Lower lobe of right lung (tissue), 2 donors: ENCODE results near the gene NOTCH4. TPM values are rescaled to one million over a fixed set of nuclear protein-coding genes. Genes with fewer than 3 reads are reported as not detected.
A peak's percentile ranks its signal among the peaks of the same experiment; 100 is the strongest.

Experiments used
- ATAC-seq, 2 donors: fragments of 200-7000 bp; cut with Tn5 transposase; one replicate each; pipeline ENCODE4 v1.9.1; 2020 to 2022; ENCODE audit warnings: mild to moderate bottlenecking in 2 of 2, moderate library complexity in 2 of 2
- DNase-seq: peaks from one replicate; pipeline ENCODE4 v3.0.0-alpha.2; 2020
- H3K27ac ChIP-seq: fragments of 200-600 bp; one replicate; pipeline ENCODE4 v1.8.0; 2022
- H3K27me3 ChIP-seq: fragments of 200-600 bp; one replicate; pipeline ENCODE4 v1.8.0; 2022; ENCODE audit warnings: low read depth
- H3K36me3 ChIP-seq: fragments of 200-600 bp; one replicate; pipeline ENCODE4 v1.8.0; 2022; ENCODE audit warnings: mild to moderate bottlenecking
- H3K4me1 ChIP-seq: fragments of 200-600 bp; one replicate; pipeline ENCODE4 v1.8.0; 2022
- H3K4me3 ChIP-seq: fragments of 200-600 bp; one replicate; pipeline ENCODE4 v1.8.0; 2022; ENCODE audit warnings: mild to moderate bottlenecking
- H3K9me3 ChIP-seq: fragments of 200-600 bp; one replicate; pipeline ENCODE4 v1.8.0; 2022
- intact Hi-C: fragments of 100-400 bp; cut with DNase I; formaldehyde crosslinking; loops from one replicate; pipeline ENCODE4 v1.11.0; 2022
- total RNA-seq: library from RNA; stranded (reverse); fragmentation: NEBNext Ultra II Directional; extraction: Animal tissue kit (Norgen Biotek cat#: 25700); gene quantifications from one replicate; pipeline ENCODE4 v1.2.1, GENCODE V29; 2021
- TF ChIP-seq, protein P1 (sequence below): fragments of 200-600 bp; IDR thresholded peaks from one replicate; pipeline ENCODE4 v1.8.0; 2022; ENCODE audit warnings: antibody characterized with exemption, mild to moderate bottlenecking
- donor health status: DM: no; HTN: yes; CAD: no; lungs with severe emphysema.

Gene NOTCH4
- total RNA-seq, 1 donor from 2014 or later, result 63.6 TPM

DNA sequence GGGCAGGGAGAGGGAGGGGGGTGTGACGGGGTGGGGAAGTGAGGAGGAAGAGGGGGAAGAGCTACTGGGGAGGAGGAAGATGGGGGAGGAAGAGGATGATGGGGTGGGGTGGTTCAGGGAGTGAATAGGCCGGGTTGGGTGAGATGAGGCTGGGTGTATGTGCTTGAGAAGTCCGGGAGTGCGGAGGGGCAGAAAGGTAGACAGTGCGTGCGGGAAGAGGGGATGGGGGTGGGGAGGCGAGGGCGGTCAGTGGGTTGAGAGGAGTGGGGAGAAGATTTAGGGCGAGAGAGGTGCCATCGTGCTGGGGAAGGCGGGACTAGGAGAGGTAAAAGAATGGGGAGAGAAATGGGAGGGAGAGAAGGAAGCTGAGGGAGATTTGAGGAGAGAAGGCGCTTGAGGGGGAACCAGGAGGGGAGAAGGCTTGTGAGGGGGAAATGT lies 30.9 kb upstream of the NOTCH4 start:
- Histone ChIP-seq H3K4me1 (peaks cover 5% of the 10 kb centered on the region), H3K4me3 (peak overlapping the region; percentile 45), H3K27ac (peak overlapping the region; percentile 84), H3K9me3 (no peaks in the 10 kb centered on the region), H3K36me3 (no peaks in the 10 kb centered on the region), H3K27me3 (no peaks in the 10 kb centered on the region)
- DNase-seq (no peak), ATAC-seq (peak; percentile 64 to 67)
- TF ChIP-seq, protein P1, sequence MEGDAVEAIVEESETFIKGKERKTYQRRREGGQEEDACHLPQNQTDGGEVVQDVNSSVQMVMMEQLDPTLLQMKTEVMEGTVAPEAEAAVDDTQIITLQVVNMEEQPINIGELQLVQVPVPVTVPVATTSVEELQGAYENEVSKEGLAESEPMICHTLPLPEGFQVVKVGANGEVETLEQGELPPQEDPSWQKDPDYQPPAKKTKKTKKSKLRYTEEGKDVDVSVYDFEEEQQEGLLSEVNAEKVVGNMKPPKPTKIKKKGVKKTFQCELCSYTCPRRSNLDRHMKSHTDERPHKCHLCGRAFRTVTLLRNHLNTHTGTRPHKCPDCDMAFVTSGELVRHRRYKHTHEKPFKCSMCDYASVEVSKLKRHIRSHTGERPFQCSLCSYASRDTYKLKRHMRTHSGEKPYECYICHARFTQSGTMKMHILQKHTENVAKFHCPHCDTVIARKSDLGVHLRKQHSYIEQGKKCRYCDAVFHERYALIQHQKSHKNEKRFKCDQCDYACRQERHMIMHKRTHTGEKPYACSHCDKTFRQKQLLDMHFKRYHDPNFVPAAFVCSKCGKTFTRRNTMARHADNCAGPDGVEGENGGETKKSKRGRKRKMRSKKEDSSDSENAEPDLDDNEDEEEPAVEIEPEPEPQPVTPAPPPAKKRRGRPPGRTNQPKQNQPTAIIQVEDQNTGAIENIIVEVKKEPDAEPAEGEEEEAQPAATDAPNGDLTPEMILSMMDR, result no peak
- intact Hi-C loops, result no loop called here

GRCh38 chr6:32252331-32253009 lies 28.6 kb upstream of the NOTCH4 start:
- Histone ChIP-seq H3K4me1 (peaks cover 5% of the 10 kb centered on the region), H3K27me3 (no peaks in the 10 kb centered on the region), H3K27ac (no peak overlapping the region), H3K4me3 (no peak overlapping the region), H3K36me3 (no peaks in the 10 kb centered on the region), H3K9me3 (no peaks in the 10 kb centered on the region)
- no peak for ATAC-seq
- no peak for DNase-seq
- intact Hi-C loops, result no loop called here
- TF ChIP-seq, protein P1, result no peak

GRCh38 chr6:32249262-32249661 lies 25.4 kb upstream of the NOTCH4 start:
- Histone ChIP-seq H3K4me3 (no peak overlapping the region), H3K27me3 (no peaks in the 10 kb centered on the region), H3K9me3 (no peaks in the 10 kb centered on the region), H3K27ac (no peak overlapping the region), H3K4me1 (peaks cover 12% of the 10 kb centered on the region), H3K36me3 (no peaks in the 10 kb centered on the region)
- DNase-seq, result no peak
- TF ChIP-seq, protein P1, result no peak
- no peak for ATAC-seq
- intact Hi-C loops, result no loop called here

GRCh38 chr6:32247401-32247800 lies 23.5 kb upstream of the NOTCH4 start:
- no peaks in the 10 kb centered on the region for H3K27me3 ChIP-seq
- DNase-seq (no peak), ATAC-seq (no peak)
- no peak overlapping the region for H3K27ac ChIP-seq
- H3K9me3 ChIP-seq, result no peaks in the 10 kb centered on the region
- TF ChIP-seq, protein P1, result no peak
- H3K36me3 ChIP-seq, result no peaks in the 10 kb centered on the region
- H3K4me3 ChIP-seq, result no peak overlapping the region
- peaks cover 16% of the 10 kb centered on the region for H3K4me1 ChIP-seq
- intact Hi-C loops, result no loop called here

- DNase-seq (peak; percentile 83), ATAC-seq (peak; percentile 89 to 90)
- H3K4me3 ChIP-seq, result peak overlapping the region; percentile 14
- H3K9me3 ChIP-seq, result no peaks in the 10 kb centered on the region
- no peaks in the 10 kb centered on the region for H3K27me3 ChIP-seq
- H3K27ac ChIP-seq, result peak overlapping the region; percentile 69
- peaks cover 16% of the 10 kb centered on the region for H3K4me1 ChIP-seq
- intact Hi-C loops, result no loop called here
- TF ChIP-seq, protein P1, result peak; percentile 86
- no peaks in the 10 kb centered on the region for H3K36me3 ChIP-seq
Measured at GRCh38 chr6:32244946-32245398, 21.1 kb upstream of the NOTCH4 start.
